ENCODE measurements around the gene OR8S1. TPM values are rescaled to one million over a fixed set of nuclear protein-coding genes. Genes with fewer than 3 reads are reported as not detected.
"Not testable (repeated sequence)": the region's sequence is repeated elsewhere in the genome, so short reads cannot be mapped to it uniquely, and the experiment has no call there.

OR8S1 gene
- total and polyA plus RNA-seq, 7 donors: not detected

DNA sequence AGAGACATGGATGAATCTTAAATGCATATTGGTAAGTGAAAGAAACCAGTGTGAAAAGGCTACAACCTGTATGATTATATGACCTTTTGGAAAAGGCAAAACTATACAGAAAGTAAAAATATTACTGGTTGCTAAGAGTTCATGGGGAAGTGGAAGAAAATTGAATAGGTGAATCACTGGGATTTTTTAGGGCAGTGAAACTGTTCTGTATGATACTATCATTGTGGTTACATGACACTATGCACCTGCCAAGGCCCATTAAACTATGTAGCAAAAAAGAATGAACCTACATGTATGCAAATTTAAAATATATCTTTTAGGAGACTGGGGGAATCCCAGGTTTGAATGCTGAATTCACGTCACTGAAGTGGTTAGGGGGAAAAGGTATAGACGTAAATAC is 12.6 kb upstream of the OR8S1 start:
- no peak overlapping the region for H3K27ac ChIP-seq
- H3K36me3 ChIP-seq (ENCODE audit: insufficient read depth in 1 of 2, low read depth in 1 of 2): no peaks in the 10 kb centered on the region
- H3K27me3 ChIP-seq (ENCODE audit: insufficient read depth in 3 of 3, low read length in 2 of 3): no peaks in the 10 kb centered on the region
- no peak overlapping the region for H3K4me3 ChIP-seq
- ATAC-seq (no peak), DNase-seq (no peak)
- H3K9me3 ChIP-seq: no peaks in the 10 kb centered on the region
- WGBS, 3 donors: 60 to 82% (median 61%) methylated on average over 2 of the region's 2 CpGs
- H3K4me1 ChIP-seq: no peaks in the 10 kb centered on the region
- TF ChIP-seq, protein P1, sequence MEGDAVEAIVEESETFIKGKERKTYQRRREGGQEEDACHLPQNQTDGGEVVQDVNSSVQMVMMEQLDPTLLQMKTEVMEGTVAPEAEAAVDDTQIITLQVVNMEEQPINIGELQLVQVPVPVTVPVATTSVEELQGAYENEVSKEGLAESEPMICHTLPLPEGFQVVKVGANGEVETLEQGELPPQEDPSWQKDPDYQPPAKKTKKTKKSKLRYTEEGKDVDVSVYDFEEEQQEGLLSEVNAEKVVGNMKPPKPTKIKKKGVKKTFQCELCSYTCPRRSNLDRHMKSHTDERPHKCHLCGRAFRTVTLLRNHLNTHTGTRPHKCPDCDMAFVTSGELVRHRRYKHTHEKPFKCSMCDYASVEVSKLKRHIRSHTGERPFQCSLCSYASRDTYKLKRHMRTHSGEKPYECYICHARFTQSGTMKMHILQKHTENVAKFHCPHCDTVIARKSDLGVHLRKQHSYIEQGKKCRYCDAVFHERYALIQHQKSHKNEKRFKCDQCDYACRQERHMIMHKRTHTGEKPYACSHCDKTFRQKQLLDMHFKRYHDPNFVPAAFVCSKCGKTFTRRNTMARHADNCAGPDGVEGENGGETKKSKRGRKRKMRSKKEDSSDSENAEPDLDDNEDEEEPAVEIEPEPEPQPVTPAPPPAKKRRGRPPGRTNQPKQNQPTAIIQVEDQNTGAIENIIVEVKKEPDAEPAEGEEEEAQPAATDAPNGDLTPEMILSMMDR (IDR thresholded peaks at IDR 0.05): no peak
- intact Hi-C loops (cut with DNase I): no loop called here

DNA sequence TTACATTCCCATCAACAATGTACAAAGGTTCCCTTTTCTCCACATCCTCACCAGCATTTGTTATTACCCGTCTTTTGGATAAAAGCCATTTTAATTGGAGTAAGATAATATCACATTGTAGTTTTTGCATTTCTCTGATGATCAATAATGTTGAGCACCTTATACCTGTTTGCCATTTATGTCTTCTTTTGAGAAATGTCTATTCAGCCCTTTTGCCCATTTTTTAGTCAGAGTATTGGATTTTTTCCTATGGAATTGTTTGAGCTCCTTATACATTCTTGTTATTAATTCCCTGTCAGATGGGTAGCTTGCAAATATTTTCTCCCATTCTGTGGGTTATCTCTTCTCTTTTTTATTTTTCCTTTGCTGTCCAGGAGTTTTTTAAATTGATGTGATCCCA is 10.7 kb upstream of the OR8S1 start:
- WGBS, 3 donors: 74 to 84% (median 83%) methylated on average over 1 of the region's 1 CpG
- Histone ChIP-seq H3K27me3 (ENCODE audit: insufficient read depth in 3 of 3, low read length in 2 of 3) (no peaks in the 10 kb centered on the region), H3K4me3 (no peak overlapping the region), H3K27ac (no peak overlapping the region), H3K36me3 (ENCODE audit: insufficient read depth in 1 of 2, low read depth in 1 of 2) (no peaks in the 10 kb centered on the region), H3K4me1 (no peaks in the 10 kb centered on the region), H3K9me3 (no peaks in the 10 kb centered on the region)
- DNase-seq (no peak), ATAC-seq (no peak)
- intact Hi-C loops (cut with DNase I): no loop called here
- TF ChIP-seq, protein P1 (IDR thresholded peaks at IDR 0.05): no peak

DNA sequence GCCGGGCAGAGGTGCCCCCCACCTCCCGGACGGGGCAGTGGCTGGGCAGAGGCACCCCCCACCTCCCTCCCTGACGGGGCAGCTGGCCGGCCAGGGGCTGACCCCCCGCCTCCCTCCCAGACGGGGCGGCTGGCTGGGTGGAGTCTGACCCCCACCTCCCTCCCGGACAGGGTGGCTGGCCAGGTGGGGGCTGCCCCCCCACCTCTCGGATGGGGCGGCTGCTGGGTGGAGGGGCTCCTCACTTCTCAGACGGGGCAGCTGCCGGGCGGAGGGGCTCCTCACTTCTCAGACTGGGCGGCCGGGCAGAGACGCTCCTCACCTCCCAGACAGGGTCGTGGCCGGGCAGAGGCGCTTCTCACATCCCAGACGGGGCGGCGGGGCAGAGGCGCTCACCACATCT is 5.1 kb upstream of the OR8S1 start:
- intact Hi-C loops (cut with DNase I); H3K4me3 ChIP-seq; DNase-seq; H3K36me3 ChIP-seq (ENCODE audit: insufficient read depth in 1 of 2, low read depth in 1 of 2); H3K27me3 ChIP-seq (ENCODE audit: insufficient read depth in 3 of 3, low read length in 2 of 3); H3K4me1 ChIP-seq; H3K27ac ChIP-seq; ATAC-seq; H3K9me3 ChIP-seq: not testable (repeated sequence)
- 87 to 93% (median 90%) methylated on average over 17 to 24 of the region's 24 CpGs for WGBS, 3 donors

DNA sequence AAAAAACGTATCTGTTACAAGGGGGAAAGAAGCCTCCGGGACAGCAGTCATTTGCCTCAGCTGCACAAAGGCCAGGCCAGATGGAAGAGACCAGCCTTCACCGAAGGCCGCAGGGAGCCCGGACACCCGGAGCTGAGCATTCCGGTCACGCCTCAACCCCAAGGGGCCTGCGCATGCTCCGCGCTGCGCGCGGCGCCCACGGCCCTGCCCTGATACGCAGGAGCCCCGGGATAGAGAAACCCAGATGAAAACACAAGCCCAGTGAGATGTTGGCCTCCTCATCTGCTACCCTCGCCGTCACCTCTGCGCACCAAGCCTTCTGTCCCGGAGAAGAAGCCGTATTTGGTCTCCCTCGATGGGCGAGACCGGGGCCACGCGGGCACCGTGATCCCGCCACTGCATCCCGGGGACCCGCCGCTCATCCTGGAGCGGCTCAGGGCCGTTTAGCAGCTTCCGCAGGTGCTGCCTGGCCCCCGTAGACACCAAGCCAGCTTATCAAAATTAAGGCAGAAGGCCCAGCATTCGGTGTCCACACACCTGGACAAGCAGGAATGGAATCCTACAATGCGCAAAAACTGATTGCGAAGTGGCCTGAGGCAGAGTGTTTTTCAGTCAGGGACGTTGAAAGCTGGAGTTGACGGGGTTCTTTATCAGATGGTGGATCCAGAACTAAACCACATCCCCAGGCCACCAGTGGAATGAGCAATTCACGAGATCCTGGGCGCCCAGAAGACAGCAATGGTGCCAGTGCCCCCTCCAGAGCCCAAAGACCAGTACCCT is 2.6 kb downstream of the OR8S1 start:
- H3K27me3 ChIP-seq (ENCODE audit: insufficient read depth in 3 of 3, low read length in 2 of 3): peaks cover 0 to 4% (median 0%) of the 10 kb centered on the region in 3 donors
- H3K9me3 ChIP-seq: no peaks in the 10 kb centered on the region
- no peak for ATAC-seq
- WGBS, 3 donors: 91 to 92% (median 91%) methylated on average over 44 of the region's 44 CpGs
- H3K4me3 ChIP-seq: no peak overlapping the region
- no peaks in the 10 kb centered on the region for H3K4me1 ChIP-seq
- intact Hi-C loops (cut with DNase I): no loop called here
- no peak for DNase-seq
- no peak overlapping the region for H3K27ac ChIP-seq
- TF ChIP-seq, protein P1 (IDR thresholded peaks at IDR 0.05): no peak
- H3K36me3 ChIP-seq (ENCODE audit: insufficient read depth in 1 of 2, low read depth in 1 of 2): no peaks in the 10 kb centered on the region

DNA sequence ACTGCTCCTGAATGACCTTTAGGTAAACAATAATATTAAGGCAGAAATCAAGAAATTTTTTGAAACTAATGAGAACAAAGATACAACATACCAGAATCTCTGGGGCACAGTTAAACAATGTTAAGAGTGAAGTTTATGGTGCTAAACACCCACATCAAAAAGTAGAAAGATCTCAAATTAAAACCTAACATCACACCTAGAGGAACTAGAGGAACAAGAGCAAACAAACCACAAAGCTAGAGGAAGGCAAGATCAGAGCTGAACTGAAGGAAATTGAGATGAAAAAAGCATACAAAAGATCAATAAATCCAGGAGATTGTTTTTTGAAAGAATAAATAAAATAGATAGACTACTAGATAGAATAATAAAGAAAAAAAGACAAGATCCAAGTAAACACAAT is 7.2 kb downstream of the OR8S1 start:
- intact Hi-C loops (cut with DNase I): no loop called here

More for the DNA sequence above, 7.2 kb downstream of the OR8S1 start:
- no peak for ATAC-seq
- no peak overlapping the region for H3K4me3 ChIP-seq
- peaks cover 4% of the 10 kb centered on the region for H3K9me3 ChIP-seq
- no peak for DNase-seq
- H3K27me3 ChIP-seq (ENCODE audit: insufficient read depth in 3 of 3, low read length in 2 of 3): peaks cover 0 to 4% (median 0%) of the 10 kb centered on the region in 3 donors
- TF ChIP-seq, protein P1 (IDR thresholded peaks at IDR 0.05): no peak
- H3K27ac ChIP-seq: no peak overlapping the region
- no peaks in the 10 kb centered on the region for H3K36me3 ChIP-seq (ENCODE audit: insufficient read depth in 1 of 2, low read depth in 1 of 2)
- H3K4me1 ChIP-seq: no peaks in the 10 kb centered on the region
